K562 (cell line): ENCODE results near the gene PTH2. TPM values are rescaled to one million over a fixed set of nuclear protein-coding genes. Genes with fewer than 3 reads are reported as not detected.

Source experiments
- DPF2 ChIP-seq: fragments of 450-650 bp; IDR thresholded peaks from 2 replicates; pipeline ENCODE4 v1.6.1; 2016
- EGR1 ChIP-seq: fragments of 450-650 bp; conservative IDR thresholded peaks from 2 replicates; pipeline ENCODE4 v1.6.1; 2017; ENCODE audit warnings: mild to moderate bottlenecking
- FIP1L1 ChIP-seq: fragments of 200-400 bp; formaldehyde crosslinking; IDR thresholded peaks from 2 replicates; pipeline ENCODE4 v1.6.1; 2018; ENCODE audit warnings: mild to moderate bottlenecking, low read depth, low read length; ENCODE audit not compliant: poor library complexity, severe bottlenecking
- GATAD2B ChIP-seq: fragments of 450-650 bp; IDR thresholded peaks from 2 replicates; pipeline ENCODE4 v1.6.1; 2017; ENCODE audit warnings: mild to moderate bottlenecking, borderline replicate concordance
- GTF2A2 ChIP-seq: IDR thresholded peaks from 2 replicates; pipeline ENCODE4 v1.6.1; 2016; ENCODE audit warnings: mild to moderate bottlenecking, missing genetic modification characterization, missing compliant biosample characterization
- HDAC1 ChIP-seq, 2 experiments: fragments of 450-650 bp; IDR thresholded peaks; 2 replicates each; pipeline ENCODE4 v1.6.1; 2016 to 2017; ENCODE audit warnings: inconsistent platforms in 1 of 2, mild to moderate bottlenecking in 1 of 2, moderate library complexity in 1 of 2
- HNRNPK ChIP-seq: fragments of 200-400 bp; formaldehyde crosslinking; IDR thresholded peaks from one replicate; pipeline ENCODE4 v1.6.1; 2018; ENCODE audit warnings: mild to moderate bottlenecking, low read depth, low read length; ENCODE audit not compliant: poor library complexity, severe bottlenecking
- MYC ChIP-seq, 2 experiments: fragments of 250-450 bp in 1 of 2; sonication (Bioruptor Pico) in 1 of 2; IDR thresholded peaks; 2 replicates each; pipeline versions ENCODE4 v1.5.1 to v1.6.1; 2012 to 2021; ENCODE audit warnings: low read depth in 2 of 2, borderline replicate concordance in 1 of 2, improper control_type of control experiment in 1 of 2, low read length in 1 of 2, mild to moderate bottlenecking in 1 of 2, moderate library complexity in 1 of 2
- NR2F6 ChIP-seq: fragments of 450-650 bp; formaldehyde crosslinking; IDR thresholded peaks from 2 replicates; pipeline ENCODE4 v1.4.0; 2020; ENCODE audit warnings: mild to moderate bottlenecking
- NRF1 ChIP-seq, 2 experiments: fragments of 450-650 bp; IDR thresholded peaks in 1 of 2; conservative IDR thresholded peaks in 1 of 2; 2 replicates each; pipeline ENCODE4 v1.6.1; 2014; ENCODE audit warnings: mild to moderate bottlenecking in 2 of 2
- PHF8 ChIP-seq: fragments of 200-600 bp; sonication (generic); IDR thresholded peaks from 2 replicates; pipeline ENCODE4 v1.6.1; 2012; ENCODE audit warnings: mixed run types, mild to moderate bottlenecking, inconsistent platforms, low read length, moderate library complexity, borderline replicate concordance
- RB1 ChIP-seq: fragments of 450-650 bp; IDR thresholded peaks from 2 replicates; pipeline ENCODE4 v1.6.1; 2017; ENCODE audit warnings: low read depth, mild to moderate bottlenecking
- RBM39 ChIP-seq: fragments of 200-400 bp; formaldehyde crosslinking; optimal IDR thresholded peaks from 2 replicates; pipeline ENCODE3; 2018; ENCODE audit warnings: low read depth, low read length
- TAF15 ChIP-seq: fragments of 200-400 bp; formaldehyde crosslinking; IDR thresholded peaks from 2 replicates; pipeline ENCODE4 v1.6.1; 2017; ENCODE audit warnings: mild to moderate bottlenecking, low read depth, low read length, moderate library complexity
- ZBTB43 ChIP-seq: sonication (generic); formaldehyde crosslinking; IDR thresholded peaks from 2 replicates; pipeline ENCODE4 v1.8.0; 2023; ENCODE audit warnings: mild to moderate bottlenecking, missing genetic modification reagents
- ZNF133 ChIP-seq: fragments of 250-450 bp; sonication (Bioruptor Pico); IDR thresholded peaks from 2 replicates; pipeline ENCODE4 v1.4.0; 2020; ENCODE audit warnings: mild to moderate bottlenecking
- ZNF584 ChIP-seq: fragments of 200-800 bp; sonication (Bioruptor generic); IDR thresholded peaks from 2 replicates; pipeline ENCODE4 v1.6.1; 2016; ENCODE audit warnings: low read depth, mild to moderate bottlenecking, missing genetic modification characterization, missing compliant biosample characterization
- ZZZ3 ChIP-seq: fragments of 450-650 bp; IDR thresholded peaks from 2 replicates; pipeline ENCODE4 v1.6.1; 2016; ENCODE audit warnings: antibody characterized with exemption, mild to moderate bottlenecking, moderate library complexity
- polyA plus RNA-seq, 8 experiments: library from polyadenylated mRNA; depleted of rRNA in 4 of 8; stranded (reverse) in 5 of 8; unstranded in 3 of 8; fragments of >200 nt; fragmentation: Nextera tagmentation in 2 of 8; fragmentation: Illumina TruSeq in 1 of 8; extraction: Ambion mirVana in 2 of 8; extraction: Trizol in 1 of 8; gene quantifications; 2 replicates each; pipeline versions ENCODE4 v1.2.1 to v1.2.3, GENCODE V29; 2011 to 2014; ENCODE audit warnings: inconsistent platforms in 1 of 8, missing spikeins in 1 of 8
- total RNA-seq, 7 experiments: library from RNA; depleted of rRNA in 6 of 7; stranded (reverse); fragments of >200 nt in 6 of 7; fragmentation: Illumina TruSeq in 2 of 7; extraction: Trizol in 2 of 7; gene quantifications; 2 replicates each; pipeline versions ENCODE4 v1.2.1 to v1.2.3, GENCODE V29; 2011 to 2021; ENCODE audit warnings: low replicate concordance in 1 of 7
- TF ChIP-seq, protein P1 (sequence below), 3 experiments: fragments of 200-800 bp in 1 of 3; fragments of 250-450 bp in 1 of 3; fragments of 450-650 bp in 1 of 3; sonication (Bioruptor Pico) in 1 of 3; sonication (Bioruptor generic) in 1 of 3; formaldehyde crosslinking in 1 of 3; IDR thresholded peaks; 2 replicates each; pipeline versions ENCODE4 v1.6.1 to v1.8.0; 2016 to 2022; ENCODE audit warnings: mild to moderate bottlenecking in 2 of 3, missing genetic modification characterization in 2 of 3, missing compliant biosample characterization in 1 of 3, moderate library complexity in 1 of 3
- TF ChIP-seq, protein P2 (sequence below): fragments of 250-450 bp; sonication (Bioruptor Pico); IDR thresholded peaks from 2 replicates; pipeline ENCODE4 v1.5.0; 2021; ENCODE audit warnings: mild to moderate bottlenecking, borderline replicate concordance

PTH2 gene
- total and polyA plus RNA-seq, 9 of the 15 experiments (the other 6 are each of a cell fraction or from before 2014, with no cell fraction given), result 1.3 TPM; not detected in 8

DNA sequence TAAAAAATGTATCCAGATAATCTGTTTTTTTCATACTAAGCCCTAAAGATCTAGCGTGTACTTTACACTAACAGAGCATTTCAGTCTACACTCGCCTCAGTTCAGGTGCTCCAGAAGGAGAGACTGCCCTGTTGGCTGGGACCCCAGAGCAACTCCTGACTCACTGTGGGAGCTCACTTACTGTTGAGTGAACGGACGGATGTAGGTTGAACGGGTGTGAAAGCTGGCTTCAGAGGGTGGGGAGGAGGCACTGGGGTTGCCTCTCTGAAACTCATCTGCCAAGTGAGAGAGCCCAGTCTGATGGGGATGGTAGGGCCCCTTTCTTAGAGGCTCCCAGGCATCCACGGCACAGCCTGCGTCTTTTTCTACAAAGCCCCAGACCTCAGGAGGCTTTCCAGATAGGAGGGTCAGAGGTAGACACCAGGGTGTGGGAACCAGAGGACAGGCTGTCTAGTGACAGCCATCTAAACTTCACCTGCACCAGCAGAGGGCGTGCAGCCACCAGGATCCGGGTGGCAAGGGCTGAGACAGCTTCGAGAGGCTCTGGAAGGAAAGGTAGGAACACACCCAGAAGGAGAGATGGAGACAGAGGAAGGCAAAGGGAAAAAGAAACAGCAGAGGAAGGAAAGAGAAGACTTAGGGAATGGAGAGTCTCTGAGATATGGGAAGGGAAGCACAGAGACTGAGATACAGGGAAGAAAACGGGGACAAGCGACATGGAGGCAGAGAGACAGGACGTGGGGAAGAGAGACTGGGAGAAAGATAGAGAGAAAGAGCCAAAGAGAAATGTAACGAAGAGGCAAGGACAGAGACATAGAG, 31.5 kb downstream of the PTH2 start (continued):
- TF ChIP-seq DPF2 (peak; percentile 54; the same call in 1 of the 2 replicates), GATAD2B (no peak), HDAC1 (IDR thresholded peaks at IDR 0.05) (peak in 1 of 2 experiments; percentile 77; a peak in 2 of 4 replicates), ZNF133 (CRISPR knock-in tag) (no peak), NR2F6 (CRISPR knock-in tag) (no peak), ZNF584 (CRISPR knock-in tag) (no peak), ZBTB43 (CRISPR knock-in tag) (no peak), TAF15 (no peak), HNRNPK (no peak), RBM39 (no peak), MYC (IDR thresholded peaks at IDR 0.05; ENCODE audit: low read depth, low read length) (no peak; the same call in 1 of the 2 replicates), MYC (CRISPR knock-in tag; IDR thresholded peaks at IDR 0.05; ENCODE audit: borderline replicate concordance, low read depth) (no peak), ZZZ3 (no peak), NRF1 (conservative IDR thresholded peaks at IDR 0.05 in 1 of 2, IDR thresholded peaks at IDR 0.05 in 1 of 2) (no peak; a peak in 1 of 4 replicates), EGR1 (no peak; the same call in 1 of the 2 replicates), RB1 (no peak), GTF2A2 (tag) (no peak), FIP1L1 (no peak), PHF8 (no peak)
- TF ChIP-seq, protein P1, sequence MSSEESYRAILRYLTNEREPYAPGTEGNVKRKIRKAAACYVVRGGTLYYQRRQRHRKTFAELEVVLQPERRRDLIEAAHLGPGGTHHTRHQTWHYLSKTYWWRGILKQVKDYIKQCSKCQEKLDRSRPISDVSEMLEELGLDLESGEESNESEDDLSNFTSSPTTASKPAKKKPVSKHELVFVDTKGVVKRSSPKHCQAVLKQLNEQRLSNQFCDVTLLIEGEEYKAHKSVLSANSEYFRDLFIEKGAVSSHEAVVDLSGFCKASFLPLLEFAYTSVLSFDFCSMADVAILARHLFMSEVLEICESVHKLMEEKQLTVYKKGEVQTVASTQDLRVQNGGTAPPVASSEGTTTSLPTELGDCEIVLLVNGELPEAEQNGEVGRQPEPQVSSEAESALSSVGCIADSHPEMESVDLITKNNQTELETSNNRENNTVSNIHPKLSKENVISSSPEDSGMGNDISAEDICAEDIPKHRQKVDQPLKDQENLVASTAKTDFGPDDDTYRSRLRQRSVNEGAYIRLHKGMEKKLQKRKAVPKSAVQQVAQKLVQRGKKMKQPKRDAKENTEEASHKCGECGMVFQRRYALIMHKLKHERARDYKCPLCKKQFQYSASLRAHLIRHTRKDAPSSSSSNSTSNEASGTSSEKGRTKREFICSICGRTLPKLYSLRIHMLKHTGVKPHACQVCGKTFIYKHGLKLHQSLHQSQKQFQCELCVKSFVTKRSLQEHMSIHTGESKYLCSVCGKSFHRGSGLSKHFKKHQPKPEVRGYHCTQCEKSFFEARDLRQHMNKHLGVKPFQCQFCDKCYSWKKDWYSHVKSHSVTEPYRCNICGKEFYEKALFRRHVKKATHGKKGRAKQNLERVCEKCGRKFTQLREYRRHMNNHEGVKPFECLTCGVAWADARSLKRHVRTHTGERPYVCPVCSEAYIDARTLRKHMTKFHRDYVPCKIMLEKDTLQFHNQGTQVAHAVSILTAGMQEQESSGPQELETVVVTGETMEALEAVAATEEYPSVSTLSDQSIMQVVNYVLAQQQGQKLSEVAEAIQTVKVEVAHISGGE (CRISPR knock-in tag; IDR thresholded peaks at IDR 0.05), result no peak
- TF ChIP-seq, protein P2, sequence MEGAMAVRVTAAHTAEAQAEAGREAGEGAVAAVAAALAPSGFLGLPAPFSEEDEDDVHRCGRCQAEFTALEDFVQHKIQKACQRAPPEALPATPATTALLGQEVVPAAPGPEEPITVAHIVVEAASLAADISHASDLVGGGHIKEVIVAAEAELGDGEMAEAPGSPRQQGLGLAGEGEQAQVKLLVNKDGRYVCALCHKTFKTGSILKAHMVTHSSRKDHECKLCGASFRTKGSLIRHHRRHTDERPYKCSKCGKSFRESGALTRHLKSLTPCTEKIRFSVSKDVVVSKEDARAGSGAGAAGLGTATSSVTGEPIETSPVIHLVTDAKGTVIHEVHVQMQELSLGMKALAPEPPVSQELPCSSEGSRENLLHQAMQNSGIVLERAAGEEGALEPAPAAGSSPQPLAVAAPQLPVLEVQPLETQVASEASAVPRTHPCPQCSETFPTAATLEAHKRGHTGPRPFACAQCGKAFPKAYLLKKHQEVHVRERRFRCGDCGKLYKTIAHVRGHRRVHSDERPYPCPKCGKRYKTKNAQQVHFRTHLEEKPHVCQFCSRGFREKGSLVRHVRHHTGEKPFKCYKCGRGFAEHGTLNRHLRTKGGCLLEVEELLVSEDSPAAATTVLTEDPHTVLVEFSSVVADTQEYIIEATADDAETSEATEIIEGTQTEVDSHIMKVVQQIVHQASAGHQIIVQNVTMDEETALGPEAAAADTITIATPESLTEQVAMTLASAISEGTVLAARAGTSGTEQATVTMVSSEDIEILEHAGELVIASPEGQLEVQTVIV, result no peak
